Endothelial cell (in vitro differentiated cells): Measurements from ENCODE around the gene NUDT16L1. TPM values are rescaled to one million over a fixed set of nuclear protein-coding genes. Genes with fewer than 3 reads are reported as not detected.
"Not testable (repeated sequence)": the region's sequence is repeated elsewhere in the genome, so short reads cannot be mapped to it uniquely, and the experiment has no call there.

Source experiments
- DNase-seq: peaks from one replicate; pipeline ENCODE4 v3.0.0; 2021; ENCODE audit warnings: low spot score
- H3K27ac Mint-ChIP-seq: one replicate; pipeline ENCODE4 v1.8.0; 2021; ENCODE audit warnings: mixed read lengths, inconsistent platforms; ENCODE audit not compliant: unreplicated experiment
- H3K27me3 Mint-ChIP-seq: one replicate; pipeline ENCODE4 v1.8.0; 2021; ENCODE audit warnings: mild to moderate bottlenecking, moderate library complexity, mixed read lengths, inconsistent platforms; ENCODE audit not compliant: unreplicated experiment
- H3K36me3 Mint-ChIP-seq: one replicate; pipeline ENCODE4 v1.8.0; 2021; ENCODE audit warnings: mild to moderate bottlenecking, low read depth, mixed read lengths, inconsistent platforms; ENCODE audit not compliant: unreplicated experiment
- H3K4me1 Mint-ChIP-seq: one replicate; pipeline ENCODE4 v1.8.0; 2021; ENCODE audit warnings: mild to moderate bottlenecking, mixed read lengths, inconsistent platforms; ENCODE audit not compliant: unreplicated experiment
- H3K4me3 Mint-ChIP-seq: one replicate; pipeline ENCODE4 v1.8.0; 2021; ENCODE audit warnings: mild to moderate bottlenecking, mixed read lengths, inconsistent platforms; ENCODE audit not compliant: unreplicated experiment
- H3K9me3 Mint-ChIP-seq: one replicate; pipeline ENCODE4 v1.8.0; 2021; ENCODE audit warnings: mixed read lengths, inconsistent platforms; ENCODE audit not compliant: unreplicated experiment
- total RNA-seq: library from RNA; stranded (reverse); fragmentation: NEBNext Ultra II Directional; extraction: Animal tissue kit (Norgen Biotek cat#: 25700); gene quantifications from one replicate; pipeline ENCODE4 v1.2.1, GENCODE V29; 2021; ENCODE audit not compliant: unreplicated experiment
- TF ChIP-seq, protein P1 (sequence below): fragments of 200-600 bp; sonication (generic); IDR thresholded peaks from one replicate; pipeline ENCODE4 v1.5.0; 2021; ENCODE audit warnings: antibody characterized with exemption; ENCODE audit not compliant: unreplicated experiment

NUDT16L1 gene
- total RNA-seq, 1 donor from 2014 or later: 43.1 TPM

DNA sequence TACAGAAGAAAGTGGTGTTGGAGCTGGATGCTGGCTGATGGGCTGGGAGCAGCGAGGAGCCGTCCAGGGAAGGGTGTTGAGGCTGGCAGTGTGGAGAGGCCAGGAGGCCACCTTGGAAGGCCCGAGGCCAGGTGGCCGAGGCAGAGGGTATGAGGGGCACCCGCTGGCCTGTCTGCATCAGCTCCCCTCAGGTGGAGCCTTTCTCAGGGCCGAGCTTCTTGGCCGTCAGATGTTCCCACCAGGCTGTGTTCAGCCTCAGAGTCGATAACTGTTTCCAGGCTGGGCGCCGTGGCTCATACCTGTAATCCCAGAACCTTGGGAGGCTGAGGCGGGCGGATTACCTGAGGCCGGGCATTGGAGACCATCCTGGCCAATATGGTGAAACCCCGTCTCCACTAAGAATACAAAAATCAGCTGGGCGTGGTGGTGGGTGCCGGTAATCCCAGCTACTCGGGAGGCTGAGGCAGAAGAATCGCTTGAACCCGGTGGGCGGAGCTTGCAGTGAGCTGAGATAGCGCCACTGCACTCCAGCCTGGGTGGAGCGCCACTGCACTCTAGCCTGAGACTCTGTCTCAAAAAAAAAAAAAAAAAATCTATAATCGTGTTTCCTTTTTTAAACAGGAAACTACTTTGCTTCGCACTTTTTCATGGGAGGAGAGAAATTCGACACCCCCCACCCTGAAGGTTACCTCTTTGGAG lies 43.5 kb upstream of the NUDT16L1 start:
- DNase-seq: no peak
- Mint-ChIP-seq H3K27me3 (peaks cover 8% of the 10 kb centered on the region), H3K4me3 (peak overlapping the region; percentile 68), H3K4me1 (no peaks in the 10 kb centered on the region), H3K36me3 (peaks cover 34% of the 10 kb centered on the region), H3K27ac (peak overlapping the region; percentile 48), H3K9me3 (no peaks in the 10 kb centered on the region)
- TF ChIP-seq, protein P1, sequence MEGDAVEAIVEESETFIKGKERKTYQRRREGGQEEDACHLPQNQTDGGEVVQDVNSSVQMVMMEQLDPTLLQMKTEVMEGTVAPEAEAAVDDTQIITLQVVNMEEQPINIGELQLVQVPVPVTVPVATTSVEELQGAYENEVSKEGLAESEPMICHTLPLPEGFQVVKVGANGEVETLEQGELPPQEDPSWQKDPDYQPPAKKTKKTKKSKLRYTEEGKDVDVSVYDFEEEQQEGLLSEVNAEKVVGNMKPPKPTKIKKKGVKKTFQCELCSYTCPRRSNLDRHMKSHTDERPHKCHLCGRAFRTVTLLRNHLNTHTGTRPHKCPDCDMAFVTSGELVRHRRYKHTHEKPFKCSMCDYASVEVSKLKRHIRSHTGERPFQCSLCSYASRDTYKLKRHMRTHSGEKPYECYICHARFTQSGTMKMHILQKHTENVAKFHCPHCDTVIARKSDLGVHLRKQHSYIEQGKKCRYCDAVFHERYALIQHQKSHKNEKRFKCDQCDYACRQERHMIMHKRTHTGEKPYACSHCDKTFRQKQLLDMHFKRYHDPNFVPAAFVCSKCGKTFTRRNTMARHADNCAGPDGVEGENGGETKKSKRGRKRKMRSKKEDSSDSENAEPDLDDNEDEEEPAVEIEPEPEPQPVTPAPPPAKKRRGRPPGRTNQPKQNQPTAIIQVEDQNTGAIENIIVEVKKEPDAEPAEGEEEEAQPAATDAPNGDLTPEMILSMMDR: no peak

DNA sequence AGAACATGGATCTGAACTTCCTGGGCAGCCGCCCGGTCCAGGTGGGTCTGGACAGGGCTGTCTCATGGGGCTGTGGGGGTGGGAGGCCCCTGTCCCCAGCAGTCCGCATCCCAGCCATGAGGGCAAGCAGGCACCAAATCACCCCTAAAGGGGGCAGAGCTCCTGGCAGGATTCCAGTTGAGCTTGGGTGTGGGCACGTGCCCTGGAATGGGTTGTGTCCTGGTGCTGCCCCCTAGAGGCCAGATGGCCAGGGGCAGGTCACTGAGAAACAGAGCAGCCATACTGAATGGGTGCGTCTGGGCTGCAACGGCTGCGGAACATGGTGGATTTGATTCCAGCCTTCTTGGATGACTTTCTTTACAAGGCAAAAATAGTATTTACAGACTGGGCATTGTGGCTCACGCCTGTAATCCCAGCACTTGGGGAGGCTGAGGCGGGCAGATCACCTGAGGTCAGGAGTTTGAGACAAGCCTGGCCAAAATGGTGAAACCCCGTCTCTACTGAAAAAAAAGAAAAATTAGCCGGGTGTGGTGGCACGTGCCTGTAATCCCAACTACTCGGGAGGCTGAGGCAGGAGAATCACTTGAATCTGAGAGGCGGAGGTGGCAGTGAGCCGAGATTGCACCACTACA lies 42.8 kb upstream of the NUDT16L1 start:
- peak overlapping the region; percentile 48 for H3K27ac Mint-ChIP-seq
- H3K4me1 Mint-ChIP-seq, H3K4me3 Mint-ChIP-seq, H3K27me3 Mint-ChIP-seq, H3K9me3 Mint-ChIP-seq: not testable (repeated sequence)
- DNase-seq: peak; percentile 80
- H3K36me3 Mint-ChIP-seq: peaks cover 30% of the 10 kb centered on the region
- TF ChIP-seq, protein P1: peak; percentile 91

DNA sequence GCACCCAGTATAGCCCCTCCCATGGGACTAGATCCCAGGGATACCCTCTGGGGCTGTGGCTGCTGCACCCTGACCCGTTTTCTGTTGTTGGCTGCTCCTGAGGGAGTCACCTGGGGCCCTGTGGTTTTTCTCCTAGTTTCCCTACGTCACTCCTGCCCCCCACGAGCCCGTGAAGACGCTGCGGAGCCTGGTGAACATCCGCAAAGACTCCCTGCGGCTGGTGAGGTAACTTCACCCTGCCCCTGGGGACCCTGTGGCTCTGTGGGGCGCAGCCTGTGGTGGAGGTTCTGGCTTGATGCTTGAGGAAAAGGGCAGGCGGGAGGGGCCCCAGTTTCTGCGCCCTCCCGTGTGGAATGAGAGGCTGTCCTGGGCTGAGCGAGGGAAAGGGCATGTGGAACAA lies 41.5 kb upstream of the NUDT16L1 start:
- DNase-seq: no peak
- no peaks in the 10 kb centered on the region for H3K9me3 Mint-ChIP-seq
- peaks cover 34% of the 10 kb centered on the region for H3K36me3 Mint-ChIP-seq
- peaks cover 9% of the 10 kb centered on the region for H3K27me3 Mint-ChIP-seq
- H3K27ac Mint-ChIP-seq: no peak overlapping the region
- H3K4me1 Mint-ChIP-seq: no peaks in the 10 kb centered on the region
- no peak overlapping the region for H3K4me3 Mint-ChIP-seq
- TF ChIP-seq, protein P1: no peak

DNA sequence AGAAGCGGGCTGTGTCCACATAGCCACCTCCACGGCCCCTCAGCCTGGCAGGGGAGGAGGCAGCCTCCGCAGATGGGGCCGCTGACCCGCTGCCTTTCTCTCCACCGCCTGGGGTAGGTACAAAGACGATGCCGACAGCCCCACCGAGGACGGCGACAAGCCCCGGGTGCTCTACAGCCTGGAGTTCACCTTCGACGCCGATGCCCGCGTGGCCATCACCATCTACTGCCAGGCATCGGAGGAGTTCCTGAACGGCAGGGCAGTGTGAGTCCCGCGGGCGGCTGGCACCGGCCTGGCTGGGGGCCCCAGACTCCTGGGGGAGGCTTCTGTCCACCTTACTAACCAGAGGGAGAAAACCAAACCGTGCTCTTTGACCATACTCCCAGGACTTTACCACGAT lies 40.8 kb upstream of the NUDT16L1 start:
- Mint-ChIP-seq H3K27ac (no peak overlapping the region), H3K9me3 (no peaks in the 10 kb centered on the region), H3K4me3 (no peak overlapping the region), H3K4me1 (no peaks in the 10 kb centered on the region), H3K27me3 (peaks cover 8% of the 10 kb centered on the region), H3K36me3 (peaks cover 34% of the 10 kb centered on the region)
- TF ChIP-seq, protein P1: no peak
- DNase-seq: no peak
